ENCODE results near the gene DENND4C.
"Not testable (repeated sequence)": the region's sequence is repeated elsewhere in the genome, so short reads cannot be mapped to it uniquely, and the experiment has no call there.

Gene DENND4C

GRCh38 chr9:19232823-19233194 lies 2.3 kb downstream of the DENND4C start:
- DNase-seq (ENCODE audit: low read depth): peak; percentile 71
- no peak for TF ChIP-seq CTCF (IDR thresholded peaks at IDR 0.05; ENCODE audit: insufficient read depth, low read depth, low read length, missing control alignments)
- H3K4me3 ChIP-seq (ENCODE audit: low read depth, low read length): peak overlapping the region; percentile 89

DNA sequence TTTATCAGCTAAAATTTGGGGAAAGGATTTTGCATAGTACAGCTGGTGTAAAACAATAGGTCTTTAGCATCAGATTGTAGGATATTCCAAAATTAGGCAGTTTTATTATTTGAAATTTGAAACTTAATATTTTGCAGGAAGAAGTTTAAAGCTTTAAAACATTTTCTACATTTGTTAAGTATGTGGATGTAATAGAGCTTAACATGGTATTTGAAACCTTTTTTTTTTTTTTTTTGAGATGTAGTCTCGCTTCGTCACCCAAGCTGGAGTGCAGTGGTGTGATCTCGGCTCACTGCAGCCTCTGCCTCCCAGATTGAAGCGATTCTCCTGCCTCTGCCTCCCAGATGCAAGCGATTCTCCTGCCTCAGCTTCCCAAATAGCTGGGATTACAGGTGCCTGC lies 2.9 kb downstream of the DENND4C start:
- peak; percentile 22 for DNase-seq (ENCODE audit: low read depth)
- H3K4me3 ChIP-seq (ENCODE audit: low read depth, low read length): peak overlapping the region; percentile 89
- no peak for TF ChIP-seq CTCF (IDR thresholded peaks at IDR 0.05; ENCODE audit: insufficient read depth, low read depth, low read length, missing control alignments)

GRCh38 chr9:19239955-19240354 lies 9.5 kb downstream of the DENND4C start:
- DNase-seq (ENCODE audit: low read depth): no peak
- H3K4me3 ChIP-seq (ENCODE audit: low read depth, low read length): no peak overlapping the region
- no peak for TF ChIP-seq CTCF (IDR thresholded peaks at IDR 0.05; ENCODE audit: insufficient read depth, low read depth, low read length, missing control alignments)

DNA sequence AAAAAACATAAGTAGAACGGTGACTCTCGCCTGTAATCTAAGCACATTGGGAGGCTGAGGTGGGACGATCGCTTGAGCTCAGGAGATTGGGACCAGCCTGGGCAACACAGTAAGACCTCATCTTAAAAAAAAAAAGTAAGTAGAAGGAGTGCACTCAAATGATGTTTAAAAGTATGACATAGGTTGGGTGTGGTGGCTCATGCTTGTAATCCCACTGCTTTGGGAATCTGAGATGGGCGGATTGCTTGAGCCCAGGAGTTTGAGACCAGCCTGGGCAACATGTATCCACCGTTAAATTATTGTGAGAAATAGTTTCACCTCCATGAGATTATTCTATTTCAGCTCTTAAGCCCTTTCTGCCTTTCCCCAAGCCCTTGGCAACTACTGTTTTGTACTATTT lies 11.2 kb downstream of the DENND4C start:
- no peak overlapping the region for H3K4me3 ChIP-seq (ENCODE audit: low read depth, low read length)
- DNase-seq (ENCODE audit: low read depth): no peak
- TF ChIP-seq CTCF (IDR thresholded peaks at IDR 0.05; ENCODE audit: insufficient read depth, low read depth, low read length, missing control alignments): no peak

DNA sequence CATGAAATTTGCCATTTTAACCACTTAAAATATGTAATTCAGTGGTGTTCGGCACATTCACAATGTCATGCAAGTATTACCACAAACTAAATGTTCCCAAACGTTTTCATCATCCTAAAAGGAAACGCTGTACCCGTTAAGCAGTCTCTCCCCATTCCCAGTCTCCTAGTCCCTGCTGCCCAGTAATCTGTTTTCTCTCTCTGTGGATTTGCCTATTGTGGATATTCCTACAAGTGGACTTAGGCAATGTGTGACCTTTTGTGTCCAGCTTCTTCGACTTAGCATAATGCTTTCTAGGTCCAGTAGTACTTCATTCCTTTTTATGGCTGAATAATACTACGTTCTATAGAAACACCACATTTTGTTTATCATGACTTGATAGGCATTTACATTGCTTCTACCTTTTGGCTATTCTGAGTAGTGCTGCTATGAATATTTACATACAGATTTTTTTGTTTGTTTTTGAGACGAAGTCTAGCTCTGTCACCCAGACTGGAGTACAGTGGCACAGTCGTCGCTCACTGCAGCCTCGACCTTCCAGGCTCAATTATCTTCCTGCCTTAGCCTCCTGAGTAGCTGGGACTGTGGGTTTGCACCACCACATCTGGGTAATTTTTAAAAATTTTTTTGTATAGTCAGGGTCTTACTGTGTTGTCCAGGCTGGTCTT lies 13.0 kb downstream of the DENND4C start:
- TF ChIP-seq CTCF (IDR thresholded peaks at IDR 0.05; ENCODE audit: insufficient read depth, low read depth, low read length, missing control alignments): no peak
- H3K4me3 ChIP-seq (ENCODE audit: low read depth, low read length): no peak overlapping the region
- no peak for DNase-seq (ENCODE audit: low read depth)

GRCh38 chr9:19246891-19247290 lies 16.4 kb downstream of the DENND4C start:
- no peak for TF ChIP-seq CTCF (IDR thresholded peaks at IDR 0.05; ENCODE audit: insufficient read depth, low read depth, low read length, missing control alignments)
- no peak for DNase-seq (ENCODE audit: low read depth)
- H3K4me3 ChIP-seq (ENCODE audit: low read depth, low read length): no peak overlapping the region

- no peak for DNase-seq (ENCODE audit: low read depth)
- TF ChIP-seq CTCF (IDR thresholded peaks at IDR 0.05; ENCODE audit: insufficient read depth, low read depth, low read length, missing control alignments): no peak
- no peak overlapping the region for H3K4me3 ChIP-seq (ENCODE audit: low read depth, low read length)
Measured at GRCh38 chr9:19247420-19247819, 16.9 kb downstream of the DENND4C start.

GRCh38 chr9:19250346-19250745 lies 19.9 kb downstream of the DENND4C start:
- DNase-seq (ENCODE audit: low read depth); H3K4me3 ChIP-seq (ENCODE audit: low read depth, low read length): not testable (repeated sequence)

GRCh38 chr9:19251203-19251602 lies 20.7 kb downstream of the DENND4C start:
- DNase-seq (ENCODE audit: low read depth); H3K4me3 ChIP-seq (ENCODE audit: low read depth, low read length): not testable (repeated sequence)

DNA sequence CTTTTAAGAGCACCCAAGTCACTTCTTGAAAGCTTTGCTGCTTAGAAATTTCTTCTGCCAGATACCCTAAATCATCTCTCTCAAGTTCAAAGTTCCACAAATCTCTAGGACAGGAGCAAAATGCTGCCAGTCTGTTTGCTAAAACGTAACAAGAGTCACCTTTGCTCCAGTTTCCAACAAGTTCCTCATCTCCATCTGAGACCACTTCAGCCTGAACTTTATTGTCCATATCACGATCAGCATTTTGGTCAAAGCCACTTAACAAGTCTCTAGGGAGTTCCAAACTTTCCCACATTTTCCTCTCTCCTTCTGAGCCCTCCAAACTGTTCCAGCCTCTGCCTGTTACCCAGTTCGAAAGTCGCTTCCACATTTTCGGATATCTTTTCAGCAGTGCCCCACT lies 21.1 kb downstream of the DENND4C start:
- H3K4me3 ChIP-seq (ENCODE audit: low read depth, low read length); DNase-seq (ENCODE audit: low read depth): not testable (repeated sequence)

Data from GM12865 (cell line).